ENCODE measurements around the gene HEXA. TPM values are rescaled to one million over a fixed set of nuclear protein-coding genes. Genes with fewer than 3 reads are reported as not detected.

The HEXA gene
- total RNA-seq, 1 experiment from 2014 or later = 49.7 TPM

GRCh38 chr15:72382146-72382545 is 6.3 kb upstream of the HEXA start:
- Mint-ChIP-seq H3K4me3 (no peak overlapping the region), H3K36me3 (no peaks in the 10 kb centered on the region), H3K4me1 (no peaks in the 10 kb centered on the region), H3K27me3 (ENCODE audit: low read depth) (peaks cover 26% of the 10 kb centered on the region), H3K9me3 (no peaks in the 10 kb centered on the region), H3K27ac (no peak overlapping the region)
- DNase-seq (ENCODE audit: low spot score) (no peak), ATAC-seq (no peak)
- CTCF ChIA-PET = interaction anchor here (0.5 to 0.9 kb wide), 2 partner anchors 23 to 216 kb away, joined by 3 read pairs; no protein-coding TSS in a partner anchor
- TF ChIP-seq, protein P1, sequence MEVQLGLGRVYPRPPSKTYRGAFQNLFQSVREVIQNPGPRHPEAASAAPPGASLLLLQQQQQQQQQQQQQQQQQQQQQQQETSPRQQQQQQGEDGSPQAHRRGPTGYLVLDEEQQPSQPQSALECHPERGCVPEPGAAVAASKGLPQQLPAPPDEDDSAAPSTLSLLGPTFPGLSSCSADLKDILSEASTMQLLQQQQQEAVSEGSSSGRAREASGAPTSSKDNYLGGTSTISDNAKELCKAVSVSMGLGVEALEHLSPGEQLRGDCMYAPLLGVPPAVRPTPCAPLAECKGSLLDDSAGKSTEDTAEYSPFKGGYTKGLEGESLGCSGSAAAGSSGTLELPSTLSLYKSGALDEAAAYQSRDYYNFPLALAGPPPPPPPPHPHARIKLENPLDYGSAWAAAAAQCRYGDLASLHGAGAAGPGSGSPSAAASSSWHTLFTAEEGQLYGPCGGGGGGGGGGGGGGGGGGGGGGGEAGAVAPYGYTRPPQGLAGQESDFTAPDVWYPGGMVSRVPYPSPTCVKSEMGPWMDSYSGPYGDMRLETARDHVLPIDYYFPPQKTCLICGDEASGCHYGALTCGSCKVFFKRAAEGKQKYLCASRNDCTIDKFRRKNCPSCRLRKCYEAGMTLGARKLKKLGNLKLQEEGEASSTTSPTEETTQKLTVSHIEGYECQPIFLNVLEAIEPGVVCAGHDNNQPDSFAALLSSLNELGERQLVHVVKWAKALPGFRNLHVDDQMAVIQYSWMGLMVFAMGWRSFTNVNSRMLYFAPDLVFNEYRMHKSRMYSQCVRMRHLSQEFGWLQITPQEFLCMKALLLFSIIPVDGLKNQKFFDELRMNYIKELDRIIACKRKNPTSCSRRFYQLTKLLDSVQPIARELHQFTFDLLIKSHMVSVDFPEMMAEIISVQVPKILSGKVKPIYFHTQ (CRISPR knock-in tag; IDR thresholded peaks at IDR 0.05) = no peak
- TF ChIP-seq PREB (CRISPR knock-in tag; IDR thresholded peaks at IDR 0.05; ENCODE audit: borderline replicate concordance) = no peak
- TF ChIP-seq JAZF1 (CRISPR knock-in tag; IDR thresholded peaks at IDR 0.05) = no peak
- no peak for TF ChIP-seq PRDM15 (CRISPR knock-in tag; IDR thresholded peaks at IDR 0.05)
- TF ChIP-seq TP53 (CRISPR knock-in tag; IDR thresholded peaks at IDR 0.05) = no peak
- POLR2A ChIA-PET = no interaction called here

DNA sequence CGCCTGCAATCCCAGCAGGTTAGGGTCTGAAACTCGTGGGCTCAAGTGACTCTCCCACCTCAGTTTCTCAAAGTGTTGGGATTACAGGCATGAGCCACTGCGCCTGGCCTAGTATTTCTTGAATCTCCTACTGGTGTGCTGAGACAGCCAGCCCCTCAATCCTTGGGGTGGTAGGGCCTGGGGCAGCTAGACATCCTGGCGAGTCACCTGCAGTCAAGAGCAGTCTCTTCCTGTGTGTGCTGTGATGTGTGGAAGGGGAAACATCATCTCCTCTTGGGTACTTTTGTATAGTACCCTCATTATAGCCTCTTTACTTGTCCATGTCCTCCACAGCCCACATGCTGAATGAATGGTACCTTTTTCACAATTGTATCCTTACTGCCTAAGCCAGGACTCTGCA is 4.9 kb upstream of the HEXA start:
- Mint-ChIP-seq H3K4me3 (no peak overlapping the region), H3K9me3 (no peaks in the 10 kb centered on the region), H3K36me3 (no peaks in the 10 kb centered on the region), H3K4me1 (peaks cover 7% of the 10 kb centered on the region), H3K27me3 (ENCODE audit: low read depth) (peaks cover 25% of the 10 kb centered on the region), H3K27ac (no peak overlapping the region)
- ChIA-PET POLR2A (no interaction called here), CTCF (no interaction called here)
- DNase-seq (ENCODE audit: low spot score) (no peak), ATAC-seq (no peak)
- no peak for TF ChIP-seq ZNF532 (CRISPR knock-in tag; IDR thresholded peaks at IDR 0.05; ENCODE audit: borderline replicate concordance)
- no peak for TF ChIP-seq HMGA2 (CRISPR knock-in tag; IDR thresholded peaks at IDR 0.05)
- TF ChIP-seq KAT7 (CRISPR knock-in tag; IDR thresholded peaks at IDR 0.05; ENCODE audit: borderline replicate concordance) = no peak
- TF ChIP-seq IRF1 (CRISPR knock-in tag; IDR thresholded peaks at IDR 0.05) = no peak
- TF ChIP-seq ERG (CRISPR knock-in tag; IDR thresholded peaks at IDR 0.05) = no peak
- no peak for TF ChIP-seq NFE2L1 (CRISPR knock-in tag; IDR thresholded peaks at IDR 0.05)
- no peak for TF ChIP-seq TP53 (CRISPR knock-in tag; IDR thresholded peaks at IDR 0.05)
- no peak for TF ChIP-seq ZNF423 (CRISPR knock-in tag; IDR thresholded peaks at IDR 0.05)
- no peak for TF ChIP-seq JUN (CRISPR knock-in tag; IDR thresholded peaks at IDR 0.05)
- no peak for TF ChIP-seq ETV6 (CRISPR knock-in tag; IDR thresholded peaks at IDR 0.05)
- no peak for TF ChIP-seq MLX (CRISPR knock-in tag; IDR thresholded peaks at IDR 0.05)
- no peak for TF ChIP-seq ZNF396 (CRISPR knock-in tag; IDR thresholded peaks at IDR 0.05; ENCODE audit: borderline replicate concordance)
- TF ChIP-seq FOXJ3 (CRISPR knock-in tag; IDR thresholded peaks at IDR 0.05; ENCODE audit: borderline replicate concordance) = no peak
- no peak for TF ChIP-seq ZNF425 (CRISPR knock-in tag; conservative IDR thresholded peaks at IDR 0.05)

All from WTC11 (cell line).